Measurements from ENCODE around the gene FSCN2.

DNA sequence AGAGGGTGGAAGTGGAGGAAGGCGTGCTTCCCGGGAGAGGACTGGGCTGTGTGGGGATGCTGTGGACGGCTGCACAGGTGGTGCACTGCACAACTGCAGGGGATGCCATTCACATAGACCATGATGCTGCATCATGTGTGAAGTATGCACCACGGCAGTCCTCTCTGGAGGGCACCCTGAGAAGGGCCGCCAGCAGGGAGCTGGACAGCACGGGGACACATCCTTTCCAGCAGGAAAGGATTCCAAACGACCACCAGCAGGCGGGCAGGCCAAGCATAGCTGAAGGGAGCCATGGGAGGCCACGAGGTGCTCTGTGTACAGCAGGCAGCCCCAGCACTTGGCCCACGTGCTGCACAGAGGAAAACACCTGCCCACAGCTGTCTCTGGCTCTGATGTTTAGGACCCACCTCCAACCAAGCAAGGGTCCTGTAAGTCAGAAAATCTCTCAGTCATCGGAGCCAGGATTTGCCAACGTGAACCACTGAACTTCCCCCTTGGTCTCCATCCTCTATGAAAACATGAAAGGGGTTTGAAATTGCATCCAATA, 25.6 kb upstream of the FSCN2 start:
- TF ChIP-seq, protein P1, sequence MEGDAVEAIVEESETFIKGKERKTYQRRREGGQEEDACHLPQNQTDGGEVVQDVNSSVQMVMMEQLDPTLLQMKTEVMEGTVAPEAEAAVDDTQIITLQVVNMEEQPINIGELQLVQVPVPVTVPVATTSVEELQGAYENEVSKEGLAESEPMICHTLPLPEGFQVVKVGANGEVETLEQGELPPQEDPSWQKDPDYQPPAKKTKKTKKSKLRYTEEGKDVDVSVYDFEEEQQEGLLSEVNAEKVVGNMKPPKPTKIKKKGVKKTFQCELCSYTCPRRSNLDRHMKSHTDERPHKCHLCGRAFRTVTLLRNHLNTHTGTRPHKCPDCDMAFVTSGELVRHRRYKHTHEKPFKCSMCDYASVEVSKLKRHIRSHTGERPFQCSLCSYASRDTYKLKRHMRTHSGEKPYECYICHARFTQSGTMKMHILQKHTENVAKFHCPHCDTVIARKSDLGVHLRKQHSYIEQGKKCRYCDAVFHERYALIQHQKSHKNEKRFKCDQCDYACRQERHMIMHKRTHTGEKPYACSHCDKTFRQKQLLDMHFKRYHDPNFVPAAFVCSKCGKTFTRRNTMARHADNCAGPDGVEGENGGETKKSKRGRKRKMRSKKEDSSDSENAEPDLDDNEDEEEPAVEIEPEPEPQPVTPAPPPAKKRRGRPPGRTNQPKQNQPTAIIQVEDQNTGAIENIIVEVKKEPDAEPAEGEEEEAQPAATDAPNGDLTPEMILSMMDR (IDR thresholded peaks at IDR 0.05), result no peak
- TF ChIP-seq ZFX (IDR thresholded peaks at IDR 0.05; ENCODE audit: borderline replicate concordance), result no peak

All from 22Rv1 (cell line).